IPS DF 6.9 (cell line): ENCODE data around the gene PLCB1.

Experiments used
- DNase-seq: peaks from one replicate; pipeline ENCODE4 v3.0.0-alpha.2; 2013; ENCODE audit warnings: low read depth, low spot score
- H3K27ac ChIP-seq: one replicate; pipeline ENCODE4 v1.5.1; 2013; ENCODE audit warnings: low read length, control low read depth
- H3K27me3 ChIP-seq: 2 replicates; pipeline ENCODE4 v1.6.1; 2013; ENCODE audit warnings: mild to moderate bottlenecking, low read length; ENCODE audit not compliant: control insufficient read depth, insufficient read depth
- H3K36me3 ChIP-seq: 2 replicates; pipeline ENCODE4 v1.6.1; 2013; ENCODE audit warnings: low read length; ENCODE audit not compliant: control insufficient read depth, insufficient read depth
- H3K4me1 ChIP-seq: 2 replicates; pipeline ENCODE4 v1.6.1; 2013; ENCODE audit warnings: low read length; ENCODE audit not compliant: control insufficient read depth, insufficient read depth
- H3K4me3 ChIP-seq: 2 replicates; pipeline ENCODE4 v1.5.1; 2013; ENCODE audit warnings: mild to moderate bottlenecking, low read length
- H3K9me3 ChIP-seq: 2 replicates; pipeline ENCODE4 v1.6.1; 2013; ENCODE audit warnings: low read length, inconsistent platforms; ENCODE audit not compliant: control insufficient read depth, insufficient read depth
- WGBS: extraction: QIAGEN DNeasy Blood & Tissue Kit; methylation state at CpG from one replicate; pipeline ENCODE4 v1.1.7; 2013; ENCODE audit warnings: mixed read lengths, missing lambda C conversion rate; ENCODE audit not compliant: insufficient read length, insufficient coverage; 5-methylcytosine and 5-hydroxymethylcytosine counted together

Gene PLCB1

DNA sequence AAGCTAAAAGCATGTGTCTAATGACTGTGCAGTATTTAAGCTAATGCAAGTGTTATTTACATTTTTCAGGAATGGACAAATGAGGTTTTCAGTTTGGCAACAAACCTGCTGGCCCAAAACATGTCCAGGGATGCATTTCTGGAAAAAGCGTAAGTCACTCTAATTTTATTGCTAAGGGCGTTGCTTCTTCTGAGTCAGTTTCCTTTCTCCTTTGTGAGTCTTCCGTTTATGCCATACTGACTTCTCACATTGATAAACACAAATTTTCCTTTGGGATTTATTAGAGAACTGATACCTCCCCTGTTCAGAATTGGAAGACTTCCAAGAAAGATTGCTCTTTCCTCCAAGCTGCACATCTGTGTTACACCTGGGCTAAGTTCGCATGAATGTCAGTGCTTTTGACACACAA is 514.0 kb downstream of the PLCB1 start:
- no CpG with 5 or more reads among the region's 4 CpGs for WGBS
- no peak for DNase-seq

DNA sequence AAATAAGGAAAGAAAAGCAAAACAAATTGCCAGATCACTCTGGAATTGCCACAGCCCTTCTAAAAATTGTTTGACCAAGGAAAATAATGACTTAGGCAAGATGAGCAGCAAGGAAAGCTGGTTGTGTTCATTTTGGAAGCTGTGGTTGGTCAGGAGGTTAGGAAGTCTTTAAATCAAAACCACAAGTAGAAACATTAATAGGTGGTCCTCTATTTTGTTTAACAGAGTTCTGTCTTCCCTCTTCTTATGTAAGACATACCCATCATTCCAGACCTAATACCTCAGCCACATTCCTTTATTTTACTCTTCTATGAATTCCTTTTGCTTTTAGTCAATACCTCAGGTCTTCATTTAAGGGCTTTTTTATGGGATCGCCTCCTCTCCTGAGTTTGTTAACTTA is 514.6 kb downstream of the PLCB1 start:
- WGBS: no CpG with 5 or more reads among the region's 1 CpG
- no peak overlapping the region for H3K4me3 ChIP-seq
- no peaks in the 10 kb centered on the region for H3K36me3 ChIP-seq
- no peaks in the 10 kb centered on the region for H3K4me1 ChIP-seq
- H3K27me3 ChIP-seq: no peaks in the 10 kb centered on the region
- H3K9me3 ChIP-seq: no peaks in the 10 kb centered on the region
- no peak overlapping the region for H3K27ac ChIP-seq
- no peak for DNase-seq

More for the DNA sequence above, 514.0 kb downstream of the PLCB1 start:
- H3K27me3 ChIP-seq: no peaks in the 10 kb centered on the region
- H3K4me1 ChIP-seq: no peaks in the 10 kb centered on the region
- no peak overlapping the region for H3K27ac ChIP-seq
- H3K4me3 ChIP-seq: no peak overlapping the region
- no peaks in the 10 kb centered on the region for H3K36me3 ChIP-seq
- H3K9me3 ChIP-seq: no peaks in the 10 kb centered on the region

DNA sequence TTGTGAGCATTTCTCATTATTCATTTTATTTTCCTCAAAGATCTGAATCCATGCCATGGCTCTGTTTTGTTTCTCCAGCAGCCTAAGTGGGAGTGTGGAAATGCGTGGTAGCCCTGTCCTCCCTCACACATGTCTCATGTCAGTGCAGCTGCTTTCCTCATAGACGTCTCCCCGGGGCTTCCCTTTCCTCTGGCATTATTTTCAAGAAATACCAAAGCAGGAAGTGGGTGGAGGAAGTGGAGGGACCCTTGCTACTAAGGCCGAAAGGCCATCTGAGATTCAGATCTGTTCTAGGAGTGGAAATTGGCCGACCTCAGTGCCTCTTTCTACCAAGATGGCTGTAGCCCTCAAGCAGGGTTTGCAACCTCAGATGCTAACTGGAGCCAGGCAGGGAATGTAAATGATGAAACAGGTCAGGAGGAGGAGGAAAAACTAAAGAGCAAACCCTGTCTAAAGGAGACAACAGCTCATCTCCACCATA is 515.9 kb downstream of the PLCB1 start:
- no peaks in the 10 kb centered on the region for H3K4me1 ChIP-seq
- no peaks in the 10 kb centered on the region for H3K27me3 ChIP-seq
- H3K4me3 ChIP-seq: no peak overlapping the region
- H3K27ac ChIP-seq: no peak overlapping the region
- WGBS: no CpG with 5 or more reads among the region's 5 CpGs
- no peaks in the 10 kb centered on the region for H3K36me3 ChIP-seq
- H3K9me3 ChIP-seq: no peaks in the 10 kb centered on the region
- DNase-seq: no peak

DNA sequence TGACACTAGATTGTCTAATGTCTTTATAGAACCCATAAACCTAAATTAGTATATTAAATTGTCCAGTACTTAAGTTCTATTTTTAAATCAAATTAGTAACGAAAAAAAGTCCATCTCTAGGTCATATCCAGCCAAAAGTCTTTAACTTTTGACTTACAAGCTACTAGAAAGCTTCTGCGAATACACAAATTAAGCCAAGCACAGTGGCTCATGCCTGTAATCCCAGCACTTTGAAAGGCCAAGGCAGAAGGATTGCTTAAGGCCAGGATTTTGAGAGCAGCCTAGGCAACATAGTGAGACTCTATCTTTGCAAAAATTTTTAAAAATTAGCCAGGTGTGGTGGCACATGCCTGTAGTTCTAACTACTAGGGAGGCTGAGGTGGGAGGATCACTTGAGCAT is 516.4 kb downstream of the PLCB1 start:
- WGBS: no CpG with 5 or more reads among the region's 2 CpGs
- no peak for DNase-seq
- Histone ChIP-seq H3K4me1 (no peaks in the 10 kb centered on the region), H3K9me3 (no peaks in the 10 kb centered on the region), H3K4me3 (no peak overlapping the region), H3K36me3 (no peaks in the 10 kb centered on the region), H3K27me3 (no peaks in the 10 kb centered on the region), H3K27ac (no peak overlapping the region)

DNA sequence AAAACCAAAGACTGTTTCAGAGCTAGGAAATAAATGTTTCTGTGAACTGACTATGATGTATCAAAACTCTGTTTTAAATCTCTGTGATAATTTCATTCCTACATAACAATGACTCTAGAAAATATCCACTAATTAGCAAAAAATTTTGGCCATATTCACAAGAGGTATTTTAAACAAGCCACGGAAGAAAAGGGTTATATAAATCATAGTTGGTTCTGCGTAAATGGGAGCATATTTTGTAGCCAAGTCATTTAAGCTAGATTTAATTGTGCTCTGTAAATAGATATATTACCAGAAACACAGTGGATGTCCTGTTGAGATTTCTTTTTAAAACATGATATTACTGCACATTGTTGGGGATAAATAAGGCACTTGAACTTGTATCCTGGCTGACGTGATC is 520.3 kb downstream of the PLCB1 start:
- H3K36me3 ChIP-seq: no peaks in the 10 kb centered on the region
- H3K9me3 ChIP-seq: no peaks in the 10 kb centered on the region
- no CpG with 5 or more reads among the region's 3 CpGs for WGBS
- H3K4me1 ChIP-seq: no peaks in the 10 kb centered on the region
- no peak overlapping the region for H3K4me3 ChIP-seq
- no peak overlapping the region for H3K27ac ChIP-seq
- no peaks in the 10 kb centered on the region for H3K27me3 ChIP-seq
- DNase-seq: no peak

DNA sequence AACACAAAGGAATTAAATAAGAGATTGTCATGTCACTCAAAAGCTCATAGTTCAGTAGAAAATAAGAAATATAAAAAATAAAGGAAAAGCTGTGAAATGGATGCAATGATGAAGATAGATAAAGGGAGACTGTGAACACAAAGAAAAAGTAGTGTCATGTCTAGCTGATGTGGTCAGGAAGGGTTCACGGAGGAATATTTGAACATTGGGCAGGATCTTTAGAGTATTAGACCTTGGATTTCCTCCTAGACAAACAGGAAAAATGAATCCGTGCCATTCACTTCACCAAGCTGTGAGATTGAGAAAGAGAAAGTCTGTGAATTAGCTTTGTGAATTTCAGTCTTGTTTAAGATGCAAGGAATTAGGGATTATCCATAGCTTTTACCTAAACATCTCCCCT is 522.4 kb downstream of the PLCB1 start:
- no peak for DNase-seq
- no peaks in the 10 kb centered on the region for H3K9me3 ChIP-seq
- H3K36me3 ChIP-seq: no peaks in the 10 kb centered on the region
- H3K27ac ChIP-seq: no peak overlapping the region
- no peaks in the 10 kb centered on the region for H3K27me3 ChIP-seq
- H3K4me3 ChIP-seq: no peak overlapping the region
- no CpG with 5 or more reads among the region's 2 CpGs for WGBS
- no peaks in the 10 kb centered on the region for H3K4me1 ChIP-seq

DNA sequence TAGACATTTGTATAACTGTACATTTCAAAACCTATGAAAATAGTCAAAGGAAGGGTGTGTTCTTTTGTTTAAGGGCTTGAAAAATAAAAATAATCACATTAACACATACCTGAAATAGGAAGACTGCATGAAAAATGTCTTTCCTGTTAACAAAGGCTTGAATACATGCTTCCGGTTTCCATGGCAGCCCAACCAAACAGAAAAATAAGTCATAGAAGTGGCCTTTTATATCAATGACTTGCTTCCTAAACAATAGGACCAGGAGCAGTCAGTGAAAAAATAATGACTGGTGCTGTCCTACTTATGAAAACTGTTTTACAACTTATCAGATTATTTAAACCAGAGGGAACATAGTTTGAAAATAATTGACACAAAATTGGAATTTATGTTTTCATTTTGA is 524.3 kb downstream of the PLCB1 start:
- Histone ChIP-seq H3K27ac (no peak overlapping the region), H3K27me3 (no peaks in the 10 kb centered on the region), H3K36me3 (no peaks in the 10 kb centered on the region), H3K4me1 (no peaks in the 10 kb centered on the region), H3K9me3 (no peaks in the 10 kb centered on the region), H3K4me3 (no peak overlapping the region)
- no peak for DNase-seq
- WGBS: no CpG with 5 or more reads among the region's 1 CpG

DNA sequence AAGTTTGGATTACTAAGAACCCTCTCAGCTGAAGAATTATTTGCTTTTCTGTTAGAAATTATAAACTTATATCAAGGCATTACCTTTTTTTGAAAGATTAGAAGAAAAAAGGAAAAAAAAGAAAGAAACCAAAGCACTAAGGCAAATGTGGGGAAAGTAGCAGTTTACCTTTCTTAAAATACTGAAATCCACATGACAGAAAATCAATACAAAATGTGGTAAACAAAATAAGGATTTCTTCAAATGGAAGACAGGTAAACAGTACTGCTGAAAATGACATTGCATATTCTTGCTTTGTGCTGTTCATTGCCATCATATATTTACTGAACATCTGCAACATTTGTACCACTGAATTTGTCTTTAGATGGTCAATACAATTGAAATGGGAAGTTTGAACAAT is 525.6 kb downstream of the PLCB1 start:
- no peaks in the 10 kb centered on the region for H3K4me1 ChIP-seq
- H3K9me3 ChIP-seq: no peaks in the 10 kb centered on the region
- no peak overlapping the region for H3K27ac ChIP-seq
- H3K4me3 ChIP-seq: no peak overlapping the region
- no peaks in the 10 kb centered on the region for H3K36me3 ChIP-seq
- DNase-seq: no peak
- no peaks in the 10 kb centered on the region for H3K27me3 ChIP-seq

DNA sequence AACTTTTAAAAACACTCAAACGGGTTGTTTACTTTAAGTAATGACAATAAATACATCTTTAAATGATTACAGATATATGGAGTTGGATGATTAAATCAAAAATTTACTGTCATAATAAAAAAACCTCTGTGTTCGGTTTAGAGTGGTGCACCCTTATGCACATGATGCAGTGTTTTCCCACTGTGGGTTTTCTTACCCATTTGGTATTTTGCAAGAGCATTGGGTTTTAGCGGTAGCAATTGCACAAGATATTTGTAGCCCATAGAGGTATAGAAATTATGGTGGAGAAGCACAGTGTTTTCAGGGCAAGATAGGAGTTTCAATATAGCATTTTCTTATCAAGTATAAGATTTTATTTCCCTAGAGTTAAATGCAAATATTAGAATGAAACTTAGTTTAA is 526.0 kb downstream of the PLCB1 start:
- WGBS: no CpG with 5 or more reads among the region's 3 CpGs
- H3K4me3 ChIP-seq: no peak overlapping the region
- H3K36me3 ChIP-seq: no peaks in the 10 kb centered on the region
- H3K27me3 ChIP-seq: no peaks in the 10 kb centered on the region
- no peak for DNase-seq
- no peaks in the 10 kb centered on the region for H3K9me3 ChIP-seq
- H3K27ac ChIP-seq: no peak overlapping the region
- no peaks in the 10 kb centered on the region for H3K4me1 ChIP-seq

DNA sequence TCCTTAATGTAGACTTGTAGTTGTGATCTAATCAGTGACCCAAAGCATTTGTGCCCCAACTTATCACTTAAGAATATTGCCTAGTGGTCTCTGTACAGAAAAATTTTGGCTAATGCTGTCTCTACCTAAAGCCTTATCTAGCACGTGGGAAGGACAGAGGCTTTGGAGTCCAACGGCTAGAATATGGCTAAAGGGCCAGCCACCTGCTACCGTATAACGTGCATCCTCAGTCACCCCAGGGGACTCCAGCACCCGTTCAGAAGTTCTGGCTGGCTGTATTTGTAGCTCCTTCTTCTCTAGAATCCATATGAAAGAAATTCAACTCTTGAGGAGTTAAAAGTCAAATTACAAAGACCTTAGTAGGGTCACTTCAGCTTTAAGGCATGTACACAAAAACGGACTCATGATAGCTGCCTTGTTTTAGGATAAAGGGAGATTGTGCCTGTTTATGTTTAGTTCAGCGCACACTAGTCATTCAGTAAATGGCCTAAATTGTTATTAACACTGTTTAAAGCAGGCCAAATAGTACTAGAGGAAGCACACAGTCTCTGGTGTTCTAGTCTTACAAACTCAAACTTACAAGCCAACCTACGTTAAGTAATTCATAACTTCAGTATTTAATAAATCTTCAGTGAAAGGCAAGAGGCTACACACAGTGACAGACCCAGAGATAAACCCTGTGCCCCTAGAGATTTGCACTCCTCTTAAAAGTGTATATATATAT is 529.3 kb downstream of the PLCB1 start:
- Histone ChIP-seq H3K27ac (no peak overlapping the region), H3K4me1 (no peaks in the 10 kb centered on the region), H3K36me3 (no peaks in the 10 kb centered on the region), H3K27me3 (no peaks in the 10 kb centered on the region), H3K4me3 (no peak overlapping the region), H3K9me3 (no peaks in the 10 kb centered on the region)
- WGBS: no CpG with 5 or more reads among the region's 8 CpGs
- no peak for DNase-seq

DNA sequence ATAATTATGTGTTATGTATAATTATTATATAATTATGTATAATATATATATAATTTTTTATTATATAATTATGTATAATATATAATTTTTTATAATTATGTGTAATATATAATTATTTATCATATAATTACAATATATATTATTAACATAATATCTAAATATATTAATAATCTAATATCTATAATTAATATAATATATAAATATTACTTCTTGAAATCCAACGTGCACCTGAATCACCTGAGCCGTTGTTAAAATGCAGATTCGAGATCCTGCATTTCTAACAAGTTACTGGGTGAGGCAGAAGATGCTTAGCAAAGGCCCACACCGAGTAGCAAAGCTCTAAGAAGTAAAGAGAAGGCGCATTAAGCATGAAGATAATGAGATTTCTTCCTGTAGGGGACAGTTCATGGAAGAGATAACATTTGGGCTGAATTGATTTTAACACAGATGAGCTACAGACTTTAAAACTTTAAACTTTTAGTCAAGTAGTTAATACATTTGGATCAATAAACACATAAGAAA is 530.4 kb downstream of the PLCB1 start:
- no peaks in the 10 kb centered on the region for H3K36me3 ChIP-seq
- no peak overlapping the region for H3K27ac ChIP-seq
- H3K4me3 ChIP-seq: no peak overlapping the region
- WGBS: no CpG with 5 or more reads among the region's 5 CpGs
- no peaks in the 10 kb centered on the region for H3K4me1 ChIP-seq
- H3K9me3 ChIP-seq: no peaks in the 10 kb centered on the region
- H3K27me3 ChIP-seq: no peaks in the 10 kb centered on the region
- DNase-seq: no peak
